ENCODE data around the gene MEGF10.

- TF ChIP-seq CTCF (IDR thresholded peaks at IDR 0.05; ENCODE audit: borderline replicate concordance, extremely low read depth, low read length, poor library complexity, severe bottlenecking) = no peak
- TF ChIP-seq EZH2 (IDR thresholded peaks at IDR 0.05; ENCODE audit: borderline replicate concordance, low read depth, low read length, severe bottlenecking) = no peak
Measured at GRCh38 chr5:127385936-127386335, 95.3 kb downstream of the MEGF10 start.
